ENCODE measurements around the gene DDT.
"Not testable (repeated sequence)": the region's sequence is repeated elsewhere in the genome, so short reads cannot be mapped to it uniquely, and the experiment has no call there.

DDT gene

GRCh38 chr22:23951383-23951782, 22.9 kb downstream of the DDT start:
- not testable (repeated sequence) for H3K9ac ChIP-seq (ENCODE audit: low read length); H3K4me3 ChIP-seq (ENCODE audit: insufficient read depth, low read length, poor library complexity, severe bottlenecking); H4K20me1 ChIP-seq (ENCODE audit: low read depth, low read length); H3K36me3 ChIP-seq (ENCODE audit: low read length); H3F3A ChIP-seq (ENCODE audit: insufficient read depth); H3K79me2 ChIP-seq (ENCODE audit: insufficient read depth, low read length); H3K9me3 ChIP-seq (ENCODE audit: insufficient read depth, low read length); H2AFZ ChIP-seq (ENCODE audit: low read depth, low read length, severe bottlenecking); H3K27ac ChIP-seq (ENCODE audit: low read depth, low read length); H3K4me2 ChIP-seq (ENCODE audit: low read depth, low read length, poor library complexity, severe bottlenecking); H3K9me2 ChIP-seq (replicated peaks; ENCODE audit: insufficient read depth, low read length); H3K27me3 ChIP-seq (ENCODE audit: low read length)

- H2AFZ ChIP-seq (ENCODE audit: low read depth, low read length, severe bottlenecking); H4K20me1 ChIP-seq (ENCODE audit: low read depth, low read length); H3K4me2 ChIP-seq (ENCODE audit: low read depth, low read length, poor library complexity, severe bottlenecking); H3K4me3 ChIP-seq (ENCODE audit: insufficient read depth, low read length, poor library complexity, severe bottlenecking); H3K79me2 ChIP-seq (ENCODE audit: insufficient read depth, low read length); H3K36me3 ChIP-seq (ENCODE audit: low read length); H3K9me3 ChIP-seq (ENCODE audit: insufficient read depth, low read length); H3K9ac ChIP-seq (ENCODE audit: low read length); H3K9me2 ChIP-seq (replicated peaks; ENCODE audit: insufficient read depth, low read length); H3K27ac ChIP-seq (ENCODE audit: low read depth, low read length); H3K27me3 ChIP-seq (ENCODE audit: low read length); H3F3A ChIP-seq (ENCODE audit: insufficient read depth): not testable (repeated sequence)
Measured at GRCh38 chr22:23949764-23950163, 24.5 kb downstream of the DDT start.

- H3K79me2 ChIP-seq (ENCODE audit: insufficient read depth, low read length); H3K36me3 ChIP-seq (ENCODE audit: low read length); H3K9ac ChIP-seq (ENCODE audit: low read length); H3K9me3 ChIP-seq (ENCODE audit: insufficient read depth, low read length); H4K20me1 ChIP-seq (ENCODE audit: low read depth, low read length); H3F3A ChIP-seq (ENCODE audit: insufficient read depth); H3K4me3 ChIP-seq (ENCODE audit: insufficient read depth, low read length, poor library complexity, severe bottlenecking); H2AFZ ChIP-seq (ENCODE audit: low read depth, low read length, severe bottlenecking); H3K9me2 ChIP-seq (replicated peaks; ENCODE audit: insufficient read depth, low read length); H3K27me3 ChIP-seq (ENCODE audit: low read length); H3K4me2 ChIP-seq (ENCODE audit: low read depth, low read length, poor library complexity, severe bottlenecking); H3K27ac ChIP-seq (ENCODE audit: low read depth, low read length): not testable (repeated sequence)
Measured at GRCh38 chr22:23947391-23947790, 26.9 kb downstream of the DDT start.

GRCh38 chr22:23940166-23940565, 34.1 kb downstream of the DDT start:
- H3K9me3 ChIP-seq (ENCODE audit: insufficient read depth, low read length); H3K4me2 ChIP-seq (ENCODE audit: low read depth, low read length, poor library complexity, severe bottlenecking); H3K27me3 ChIP-seq (ENCODE audit: low read length); H3K79me2 ChIP-seq (ENCODE audit: insufficient read depth, low read length); H3K27ac ChIP-seq (ENCODE audit: low read depth, low read length); H4K20me1 ChIP-seq (ENCODE audit: low read depth, low read length); H3F3A ChIP-seq (ENCODE audit: insufficient read depth); H3K4me3 ChIP-seq (ENCODE audit: insufficient read depth, low read length, poor library complexity, severe bottlenecking); H3K36me3 ChIP-seq (ENCODE audit: low read length); H2AFZ ChIP-seq (ENCODE audit: low read depth, low read length, severe bottlenecking); H3K9ac ChIP-seq (ENCODE audit: low read length); H3K9me2 ChIP-seq (replicated peaks; ENCODE audit: insufficient read depth, low read length): not testable (repeated sequence)

- H3K4me2 ChIP-seq (ENCODE audit: low read depth, low read length, poor library complexity, severe bottlenecking), result no peak overlapping the region
- H2AFZ ChIP-seq (ENCODE audit: low read depth, low read length, severe bottlenecking), result no peak overlapping the region
- no peaks in the 10 kb centered on the region for H3K36me3 ChIP-seq (ENCODE audit: low read length)
- no peaks in the 10 kb centered on the region for H3K9me2 ChIP-seq (replicated peaks; ENCODE audit: insufficient read depth, low read length)
- no peaks in the 10 kb centered on the region for H3F3A ChIP-seq (ENCODE audit: insufficient read depth)
- H3K9me3 ChIP-seq (ENCODE audit: insufficient read depth, low read length), result no peaks in the 10 kb centered on the region
- no peak overlapping the region for H3K4me3 ChIP-seq (ENCODE audit: insufficient read depth, low read length, poor library complexity, severe bottlenecking)
- no peak overlapping the region for H3K9ac ChIP-seq (ENCODE audit: low read length)
- no peaks in the 10 kb centered on the region for H4K20me1 ChIP-seq (ENCODE audit: low read depth, low read length)
- no peak overlapping the region for H3K27ac ChIP-seq (ENCODE audit: low read depth, low read length)
- no peaks in the 10 kb centered on the region for H3K27me3 ChIP-seq (ENCODE audit: low read length)
- no peaks in the 10 kb centered on the region for H3K79me2 ChIP-seq (ENCODE audit: insufficient read depth, low read length)
- TF ChIP-seq CTCF (IDR thresholded peaks at IDR 0.05; ENCODE audit: insufficient read depth, low read length, poor library complexity, severe bottlenecking) (no peak), EZH2phosphoT487 (conservative IDR thresholded peaks at IDR 0.05; ENCODE audit: low read length) (no peak)
Measured at GRCh38 chr22:23939017-23939357, 35.3 kb downstream of the DDT start.

Data from SU-DHL-6 (cell line).